ENCODE data around the gene SENP5.

Gene SENP5

DNA sequence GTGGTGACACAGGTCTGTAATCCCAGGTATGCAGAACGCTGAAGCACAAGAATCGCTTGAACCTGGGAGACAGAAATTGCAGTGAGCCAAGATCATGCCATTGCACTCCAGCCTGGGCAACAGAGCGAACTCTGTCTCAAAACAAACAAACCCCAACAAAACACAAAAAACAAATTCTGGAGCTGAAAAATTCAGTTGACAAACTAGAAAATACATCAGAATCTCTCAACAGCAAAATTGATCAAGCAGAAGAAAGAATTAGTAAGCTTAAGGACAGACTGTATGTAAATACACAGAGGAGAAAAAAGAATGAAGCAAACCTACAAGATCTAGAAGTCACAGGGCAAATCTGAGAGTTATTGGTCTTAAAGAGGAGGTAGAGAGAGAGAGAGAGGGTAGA lies 49.3 kb downstream of the SENP5 start:
- no peak overlapping the region for H3K4me3 ChIP-seq (ENCODE audit: low read length)
- no peak overlapping the region for H3K27ac ChIP-seq (ENCODE audit: low read length)
- H3K9me3 ChIP-seq (ENCODE audit: control insufficient read depth, insufficient read depth, low read length) = no peaks in the 10 kb centered on the region
- H3K36me3 ChIP-seq (ENCODE audit: control insufficient read depth, insufficient read depth, low read length) = no peaks in the 10 kb centered on the region
- WGBS (ENCODE audit: insufficient coverage, insufficient read length) = no CpG with 5 or more reads among the region's 3 CpGs
- H3K27me3 ChIP-seq (ENCODE audit: control insufficient read depth, insufficient read depth, low read length) = no peaks in the 10 kb centered on the region
- no peak for DNase-seq (ENCODE audit: low read depth, low spot score)
- H3K4me1 ChIP-seq (ENCODE audit: control insufficient read depth, insufficient read depth, low read length) = no peaks in the 10 kb centered on the region

DNA sequence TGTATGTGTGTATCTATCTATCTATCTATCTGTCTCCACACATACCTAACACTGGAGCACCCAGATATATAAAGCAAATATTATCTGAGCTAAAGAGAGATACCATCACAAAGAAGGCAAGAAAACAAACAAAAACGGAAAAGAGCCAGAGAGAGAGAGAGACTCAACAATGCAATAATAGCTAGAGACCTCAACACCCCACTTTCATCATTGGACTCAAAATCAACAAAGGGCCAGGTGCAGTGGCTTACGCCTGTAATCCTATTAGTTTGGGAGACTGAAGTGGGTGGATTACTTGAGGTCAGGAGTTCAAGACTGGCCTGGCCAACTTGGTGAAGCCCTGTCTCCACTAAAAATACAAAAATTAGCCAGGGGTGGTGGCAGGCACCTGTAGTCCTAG lies 51.2 kb downstream of the SENP5 start:
- no CpG with 5 or more reads among the region's 2 CpGs for WGBS (ENCODE audit: insufficient coverage, insufficient read length)
- no peaks in the 10 kb centered on the region for H3K36me3 ChIP-seq (ENCODE audit: control insufficient read depth, insufficient read depth, low read length)
- DNase-seq (ENCODE audit: low read depth, low spot score) = no peak
- H3K27me3 ChIP-seq (ENCODE audit: control insufficient read depth, insufficient read depth, low read length) = no peaks in the 10 kb centered on the region
- no peaks in the 10 kb centered on the region for H3K4me1 ChIP-seq (ENCODE audit: control insufficient read depth, insufficient read depth, low read length)
- no peaks in the 10 kb centered on the region for H3K9me3 ChIP-seq (ENCODE audit: control insufficient read depth, insufficient read depth, low read length)
- no peak overlapping the region for H3K4me3 ChIP-seq (ENCODE audit: low read length)
- no peak overlapping the region for H3K27ac ChIP-seq (ENCODE audit: low read length)

DNA sequence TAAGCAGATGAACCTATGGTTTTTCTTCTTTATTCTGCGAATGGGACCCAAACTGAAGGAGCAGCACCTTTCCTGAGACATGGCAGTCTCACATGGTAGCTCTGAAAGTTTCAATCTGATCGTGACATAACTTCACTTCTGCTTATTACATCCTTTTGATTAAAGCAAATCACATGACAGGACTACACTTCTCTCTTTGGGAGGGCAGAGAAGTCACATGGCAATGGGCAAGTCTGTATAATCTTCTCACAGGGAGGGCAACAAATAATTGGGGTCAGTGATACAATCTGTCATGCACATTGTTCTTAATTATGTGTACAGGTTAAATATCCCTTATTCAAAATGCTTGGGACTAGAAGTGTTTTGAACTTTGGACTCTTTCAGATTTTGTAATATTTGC lies 53.0 kb downstream of the SENP5 start:
- no peaks in the 10 kb centered on the region for H3K9me3 ChIP-seq (ENCODE audit: control insufficient read depth, insufficient read depth, low read length)
- no peaks in the 10 kb centered on the region for H3K4me1 ChIP-seq (ENCODE audit: control insufficient read depth, insufficient read depth, low read length)
- no peak overlapping the region for H3K27ac ChIP-seq (ENCODE audit: low read length)
- no peak for DNase-seq (ENCODE audit: low read depth, low spot score)
- H3K27me3 ChIP-seq (ENCODE audit: control insufficient read depth, insufficient read depth, low read length) = no peaks in the 10 kb centered on the region
- H3K4me3 ChIP-seq (ENCODE audit: low read length) = no peak overlapping the region
- no CpG with 5 or more reads among the region's 2 CpGs for WGBS (ENCODE audit: insufficient coverage, insufficient read length)
- no peaks in the 10 kb centered on the region for H3K36me3 ChIP-seq (ENCODE audit: control insufficient read depth, insufficient read depth, low read length)

DNA sequence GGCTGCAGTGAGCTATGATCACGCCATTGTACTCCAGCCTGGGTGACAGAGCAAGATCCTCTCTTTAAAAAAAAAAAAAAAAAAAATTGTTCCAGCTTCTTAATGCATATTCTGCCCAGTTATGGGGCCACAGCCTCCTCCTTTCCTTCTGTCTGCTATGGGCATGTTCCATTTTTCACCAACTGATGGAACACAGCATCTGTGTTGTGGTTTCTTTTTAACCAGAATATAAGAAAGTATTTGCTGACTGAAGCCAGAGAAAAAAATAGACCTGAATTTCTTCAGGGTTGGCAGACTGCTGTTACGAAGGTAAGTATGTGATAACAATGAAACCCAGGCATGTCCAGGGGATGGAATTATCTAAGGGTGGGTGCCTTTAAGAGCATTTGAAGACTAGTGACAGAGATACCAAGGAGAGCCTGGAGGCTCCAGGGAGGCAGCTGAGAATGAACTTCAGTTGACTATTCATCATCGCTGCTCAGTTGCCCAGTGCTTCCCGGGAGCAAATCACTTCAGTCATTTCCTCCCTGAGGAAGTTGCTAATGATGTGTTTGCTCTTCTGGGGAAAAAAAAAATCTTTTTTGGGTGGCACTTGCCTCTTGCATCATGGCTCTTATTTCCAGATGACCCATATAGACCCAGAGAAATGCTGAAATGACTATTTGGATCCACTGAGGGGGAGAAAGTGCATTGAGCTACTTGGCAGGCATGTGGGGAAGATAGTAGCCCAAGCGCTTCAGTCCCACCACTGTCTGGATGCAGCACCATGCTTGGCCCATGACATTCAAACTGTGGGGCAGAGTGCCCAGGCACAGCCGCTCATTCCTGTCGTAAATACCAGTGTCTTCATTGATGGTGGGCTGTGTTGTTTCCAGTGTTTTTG lies 60.1 kb downstream of the SENP5 start:
- Histone ChIP-seq H3K4me3 (ENCODE audit: low read length) (no peak overlapping the region), H3K27ac (ENCODE audit: low read length) (no peak overlapping the region), H3K36me3 (ENCODE audit: control insufficient read depth, insufficient read depth, low read length) (peaks cover 2% of the 10 kb centered on the region; the same call in 1 of the 2 replicates), H3K4me1 (ENCODE audit: control insufficient read depth, insufficient read depth, low read length) (no peaks in the 10 kb centered on the region), H3K27me3 (ENCODE audit: control insufficient read depth, insufficient read depth, low read length) (no peaks in the 10 kb centered on the region), H3K9me3 (ENCODE audit: control insufficient read depth, insufficient read depth, low read length) (no peaks in the 10 kb centered on the region)
- WGBS (ENCODE audit: insufficient coverage, insufficient read length) = no CpG with 5 or more reads among the region's 7 CpGs
- no peak for DNase-seq (ENCODE audit: low read depth, low spot score)

DNA sequence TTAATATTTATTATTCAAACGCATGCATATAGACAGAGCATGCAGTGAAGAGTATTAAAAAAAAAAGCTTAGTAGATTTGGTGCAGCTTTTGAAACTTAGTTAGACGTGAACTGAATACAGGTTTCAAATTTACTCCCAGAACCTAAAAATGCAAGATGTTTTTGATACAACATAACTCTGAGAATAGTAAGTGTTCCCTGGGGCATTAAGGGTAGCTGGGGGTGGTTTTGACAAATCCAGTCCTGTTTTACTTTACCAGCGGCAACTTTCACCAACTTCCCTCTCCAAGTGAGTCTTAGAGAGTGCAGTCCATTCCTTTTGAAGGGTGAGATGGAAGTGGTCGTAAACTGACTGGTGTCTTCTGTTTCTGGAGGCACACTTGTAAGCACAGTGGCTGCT lies 63.4 kb downstream of the SENP5 start:
- peaks cover 5% of the 10 kb centered on the region; the same call in 1 of the 2 replicates for H3K36me3 ChIP-seq (ENCODE audit: control insufficient read depth, insufficient read depth, low read length)
- H3K4me3 ChIP-seq (ENCODE audit: low read length) = no peak overlapping the region
- H3K27me3 ChIP-seq (ENCODE audit: control insufficient read depth, insufficient read depth, low read length) = no peaks in the 10 kb centered on the region
- no peaks in the 10 kb centered on the region for H3K4me1 ChIP-seq (ENCODE audit: control insufficient read depth, insufficient read depth, low read length)
- WGBS (ENCODE audit: insufficient coverage, insufficient read length) = no CpG with 5 or more reads among the region's 4 CpGs
- no peak for DNase-seq (ENCODE audit: low read depth, low spot score)
- H3K27ac ChIP-seq (ENCODE audit: low read length) = no peak overlapping the region
- no peaks in the 10 kb centered on the region for H3K9me3 ChIP-seq (ENCODE audit: control insufficient read depth, insufficient read depth, low read length)

DNA sequence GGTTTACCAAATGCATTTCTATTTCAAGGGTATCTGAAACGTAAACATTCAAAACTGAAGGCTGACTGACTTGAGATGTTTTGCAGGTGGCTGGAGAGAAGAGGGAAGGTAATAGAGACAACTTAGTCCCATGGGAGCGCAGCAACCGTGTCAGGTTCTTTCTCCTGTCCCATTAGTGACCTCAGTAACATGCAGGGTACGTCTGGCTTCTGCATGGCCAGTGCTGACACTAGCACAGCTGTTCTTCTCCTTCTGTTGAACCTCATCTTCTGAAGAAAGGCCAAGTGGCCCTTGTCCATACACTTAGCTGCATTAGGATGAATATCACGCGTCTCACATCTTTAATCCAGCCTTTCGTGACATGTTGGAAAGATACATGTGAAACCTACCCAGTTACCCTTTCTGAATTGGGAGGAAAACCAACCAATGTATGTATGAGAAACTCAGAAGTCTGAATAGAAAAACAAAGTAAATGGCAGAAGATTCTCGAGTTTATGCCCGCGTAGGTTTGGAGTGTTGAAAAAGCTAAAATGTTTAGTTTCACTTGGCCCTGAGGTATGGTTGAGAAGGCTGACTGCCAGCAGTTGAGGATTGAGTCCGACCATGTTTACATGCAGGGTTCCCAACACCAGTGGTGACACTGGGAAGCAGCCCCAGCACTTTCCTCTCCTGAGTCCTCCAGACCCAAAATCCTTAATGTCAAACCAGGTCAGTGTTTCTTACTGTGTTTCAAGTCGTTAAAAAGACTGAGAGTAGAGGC lies 64.3 kb downstream of the SENP5 start:
- Histone ChIP-seq H3K4me3 (ENCODE audit: low read length) (no peak overlapping the region), H3K27ac (ENCODE audit: low read length) (no peak overlapping the region), H3K36me3 (ENCODE audit: control insufficient read depth, insufficient read depth, low read length) (peaks cover 10% of the 10 kb centered on the region; the same call in 1 of the 2 replicates), H3K9me3 (ENCODE audit: control insufficient read depth, insufficient read depth, low read length) (no peaks in the 10 kb centered on the region), H3K27me3 (ENCODE audit: control insufficient read depth, insufficient read depth, low read length) (no peaks in the 10 kb centered on the region), H3K4me1 (ENCODE audit: control insufficient read depth, insufficient read depth, low read length) (no peaks in the 10 kb centered on the region)
- DNase-seq (ENCODE audit: low read depth, low spot score) = no peak
- no CpG with 5 or more reads among the region's 12 CpGs for WGBS (ENCODE audit: insufficient coverage, insufficient read length)

DNA sequence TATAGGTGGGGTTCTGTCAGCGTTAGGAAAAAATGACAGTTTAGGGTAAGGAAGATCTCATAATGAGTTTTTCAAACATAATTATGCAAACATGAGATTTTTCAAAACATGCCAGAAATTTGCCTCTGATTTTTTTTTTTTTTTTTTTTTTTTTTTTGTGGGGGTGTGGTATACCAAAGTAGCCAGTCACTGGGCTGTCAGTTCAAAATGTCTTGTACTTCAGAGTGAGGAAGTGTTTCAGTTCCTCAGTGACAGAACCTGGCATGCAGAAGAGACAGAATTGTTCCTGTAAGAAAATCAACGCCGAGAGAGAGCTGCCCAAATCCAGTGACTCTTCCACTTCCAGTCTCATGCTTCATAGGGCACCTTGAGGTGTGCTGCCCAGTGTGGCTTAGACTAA lies 64.9 kb downstream of the SENP5 start:
- no peaks in the 10 kb centered on the region for H3K9me3 ChIP-seq (ENCODE audit: control insufficient read depth, insufficient read depth, low read length)
- peaks cover 11% of the 10 kb centered on the region; the same call in 1 of the 2 replicates for H3K36me3 ChIP-seq (ENCODE audit: control insufficient read depth, insufficient read depth, low read length)
- DNase-seq (ENCODE audit: low read depth, low spot score) = no peak
- H3K4me1 ChIP-seq (ENCODE audit: control insufficient read depth, insufficient read depth, low read length) = no peaks in the 10 kb centered on the region
- no peak overlapping the region for H3K27ac ChIP-seq (ENCODE audit: low read length)
- no CpG with 5 or more reads among the region's 3 CpGs for WGBS (ENCODE audit: insufficient coverage, insufficient read length)
- no peak overlapping the region for H3K4me3 ChIP-seq (ENCODE audit: low read length)
- H3K27me3 ChIP-seq (ENCODE audit: control insufficient read depth, insufficient read depth, low read length) = no peaks in the 10 kb centered on the region

DNA sequence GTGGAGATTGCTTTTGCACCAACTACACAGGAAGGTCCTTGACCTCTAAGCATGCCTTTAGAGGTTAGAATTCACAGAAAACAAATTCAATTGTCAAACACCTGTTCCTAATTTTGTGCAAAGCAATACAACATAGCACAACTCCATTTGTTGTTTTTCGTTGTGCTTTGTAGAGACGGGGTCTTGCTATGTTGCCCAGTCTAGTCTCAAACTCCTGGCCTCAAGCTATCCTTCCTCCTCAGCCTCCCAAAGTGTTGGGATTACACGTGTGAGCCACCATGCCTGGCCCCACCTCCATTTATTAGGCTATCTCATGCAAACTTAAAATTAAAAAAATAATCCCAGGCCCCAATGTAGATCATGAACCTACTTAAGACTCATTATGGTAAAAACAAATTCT lies 68.6 kb downstream of the SENP5 start:
- Histone ChIP-seq H3K27me3 (ENCODE audit: control insufficient read depth, insufficient read depth, low read length) (no peaks in the 10 kb centered on the region), H3K9me3 (ENCODE audit: control insufficient read depth, insufficient read depth, low read length) (no peaks in the 10 kb centered on the region), H3K27ac (ENCODE audit: low read length) (no peak overlapping the region), H3K4me1 (ENCODE audit: control insufficient read depth, insufficient read depth, low read length) (no peaks in the 10 kb centered on the region), H3K4me3 (ENCODE audit: low read length) (no peak overlapping the region), H3K36me3 (ENCODE audit: control insufficient read depth, insufficient read depth, low read length) (peaks cover 10% of the 10 kb centered on the region; the same call in 1 of the 2 replicates)
- no CpG with 5 or more reads among the region's 3 CpGs for WGBS (ENCODE audit: insufficient coverage, insufficient read length)
- DNase-seq (ENCODE audit: low read depth, low spot score) = no peak

DNA sequence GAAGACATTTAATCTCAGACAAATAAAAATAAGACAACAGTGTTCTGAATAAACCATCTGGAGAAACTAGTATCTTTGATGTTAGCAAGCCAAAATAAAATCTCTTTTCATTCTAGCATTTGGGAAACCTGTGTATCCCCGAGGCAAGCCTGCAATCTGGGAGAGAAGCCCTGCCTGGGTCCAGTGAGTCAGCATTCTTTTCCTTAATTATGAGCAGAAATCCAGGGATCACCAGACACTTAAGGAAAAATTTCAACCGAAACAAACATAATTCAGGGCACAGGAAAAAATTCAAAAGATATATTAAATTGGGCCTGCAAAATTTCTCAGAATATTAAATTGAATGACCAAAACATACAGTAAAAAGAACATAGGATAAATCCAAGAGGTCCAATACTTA lies 70.4 kb downstream of the SENP5 start:
- H3K4me1 ChIP-seq (ENCODE audit: control insufficient read depth, insufficient read depth, low read length) = no peaks in the 10 kb centered on the region
- no peaks in the 10 kb centered on the region for H3K9me3 ChIP-seq (ENCODE audit: control insufficient read depth, insufficient read depth, low read length)
- H3K36me3 ChIP-seq (ENCODE audit: control insufficient read depth, insufficient read depth, low read length) = peaks cover 9% of the 10 kb centered on the region; the same call in 1 of the 2 replicates
- H3K4me3 ChIP-seq (ENCODE audit: low read length) = no peak overlapping the region
- no peaks in the 10 kb centered on the region for H3K27me3 ChIP-seq (ENCODE audit: control insufficient read depth, insufficient read depth, low read length)
- no peak for DNase-seq (ENCODE audit: low read depth, low spot score)
- H3K27ac ChIP-seq (ENCODE audit: low read length) = no peak overlapping the region
- WGBS (ENCODE audit: insufficient coverage, insufficient read length) = no CpG with 5 or more reads among the region's 2 CpGs

DNA sequence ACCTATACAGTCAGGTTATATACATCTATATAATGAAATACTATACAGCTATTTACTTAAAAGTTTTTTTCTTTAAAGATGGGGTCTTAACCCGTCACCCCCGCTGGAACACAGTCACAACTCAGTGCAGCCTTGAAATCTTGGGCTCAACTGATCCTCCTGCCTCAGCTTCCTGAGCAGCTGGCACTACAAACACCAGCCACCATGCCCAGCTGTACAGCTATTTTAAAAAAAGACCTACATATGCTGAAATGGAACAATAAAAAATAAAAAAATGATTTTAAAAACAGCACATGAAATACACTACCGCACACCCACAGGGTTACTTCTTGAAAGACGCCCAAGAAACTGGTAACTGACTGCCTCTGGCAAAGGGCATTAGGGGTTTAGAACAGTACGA lies 70.9 kb downstream of the SENP5 start:
- no CpG with 5 or more reads among the region's 5 CpGs for WGBS (ENCODE audit: insufficient coverage, insufficient read length)
- Histone ChIP-seq H3K9me3 (ENCODE audit: control insufficient read depth, insufficient read depth, low read length) (no peaks in the 10 kb centered on the region), H3K27me3 (ENCODE audit: control insufficient read depth, insufficient read depth, low read length) (no peaks in the 10 kb centered on the region), H3K4me1 (ENCODE audit: control insufficient read depth, insufficient read depth, low read length) (no peaks in the 10 kb centered on the region; the same call in 1 of the 2 replicates), H3K4me3 (ENCODE audit: low read length) (no peak overlapping the region), H3K36me3 (ENCODE audit: control insufficient read depth, insufficient read depth, low read length) (peaks cover 9% of the 10 kb centered on the region; the same call in 1 of the 2 replicates), H3K27ac (ENCODE audit: low read length) (no peak overlapping the region)
- DNase-seq (ENCODE audit: low read depth, low spot score) = no peak
